HG02938 (cell line): ENCODE data around the gene COL4A2.
A peak's percentile ranks its signal among the peaks of the same experiment; 100 is the strongest.

Experiments used
- ATAC-seq: cut with Tn5 transposase; IDR thresholded peaks from one replicate; pipeline ENCODE4 v1.9.1; 2021; ENCODE audit warnings: mild to moderate bottlenecking, moderate library complexity; ENCODE audit not compliant: unreplicated experiment

Gene COL4A2

DNA sequence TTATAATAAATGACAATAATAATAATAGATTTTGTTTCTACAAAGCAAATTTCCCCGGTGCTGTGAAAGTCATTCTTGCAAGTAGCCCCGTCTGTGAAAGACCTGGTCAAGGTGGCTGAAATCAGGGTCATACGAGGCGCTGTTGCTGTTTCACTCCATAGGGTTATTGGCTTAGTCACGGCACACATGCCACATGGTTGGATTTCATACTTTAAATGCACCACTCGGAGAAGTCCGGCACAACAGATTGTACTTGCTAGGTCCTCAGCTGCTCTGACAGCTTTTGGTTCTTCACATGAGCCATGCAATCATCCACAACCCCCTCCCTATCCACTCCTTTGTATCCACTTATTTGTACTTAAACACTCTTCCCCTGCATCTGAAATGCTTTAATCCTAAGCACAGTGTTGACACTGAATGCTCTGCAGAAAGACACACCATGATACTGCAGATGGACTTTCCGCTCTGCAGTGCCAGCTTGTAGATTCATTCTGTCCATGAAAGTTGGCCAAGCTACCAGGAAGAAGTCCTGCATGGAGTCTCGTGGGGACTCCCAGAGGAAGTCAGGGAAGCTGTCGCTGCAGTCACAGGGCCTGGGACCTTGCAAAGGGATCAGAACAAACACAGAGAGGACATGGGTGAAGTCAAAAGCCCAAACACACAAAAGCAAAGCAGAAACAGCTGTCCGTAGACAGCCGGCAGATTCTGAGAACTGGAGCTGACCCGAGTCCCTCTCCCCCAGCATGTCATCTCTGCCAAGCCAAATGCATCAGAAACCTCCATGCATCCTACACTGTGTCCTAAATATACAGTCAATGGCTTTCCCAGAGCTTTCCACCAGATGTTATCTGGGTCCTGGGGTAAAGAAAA, 124.6 kb downstream of the COL4A2 start:
- ATAC-seq, result no peak

DNA sequence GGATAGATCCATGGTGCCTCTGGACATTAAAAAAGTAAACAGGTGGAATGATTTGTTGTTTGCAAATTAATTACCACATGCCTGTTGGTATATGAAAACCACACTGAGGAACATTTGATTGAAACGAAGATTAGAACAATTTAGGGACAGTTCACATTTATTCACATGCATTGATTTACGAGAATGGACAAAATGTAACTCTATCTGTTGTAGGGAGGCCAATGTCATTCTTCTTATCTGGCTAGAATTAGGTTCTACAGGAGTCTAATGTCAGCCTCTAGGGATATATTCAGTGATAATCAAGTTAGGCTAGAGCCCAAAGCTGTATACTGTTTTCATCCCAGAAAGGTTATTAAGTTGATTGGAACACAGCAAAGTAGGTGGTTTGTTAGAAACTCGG, 125.4 kb downstream of the COL4A2 start:
- ATAC-seq, result no peak

DNA sequence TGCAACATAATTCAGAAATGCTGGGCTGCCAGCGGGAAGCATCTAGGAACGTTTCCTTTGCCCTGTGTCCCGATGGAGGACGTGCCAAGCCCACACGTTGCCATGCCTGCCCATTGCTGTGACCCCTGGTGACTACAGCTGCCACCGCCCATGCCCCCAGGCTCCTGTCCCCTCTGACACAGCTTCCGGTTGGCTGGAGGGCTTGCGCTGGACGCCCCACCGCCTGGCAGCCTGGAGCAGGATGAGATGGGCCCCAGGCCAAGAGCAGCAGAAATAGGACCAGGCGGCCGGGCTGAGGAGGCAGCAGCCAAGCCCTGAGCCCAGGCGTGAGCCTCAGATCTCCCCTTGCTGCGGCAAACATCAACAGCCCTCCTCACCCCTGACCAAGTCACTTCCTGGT, 125.9 kb downstream of the COL4A2 start:
- no peak for ATAC-seq

DNA sequence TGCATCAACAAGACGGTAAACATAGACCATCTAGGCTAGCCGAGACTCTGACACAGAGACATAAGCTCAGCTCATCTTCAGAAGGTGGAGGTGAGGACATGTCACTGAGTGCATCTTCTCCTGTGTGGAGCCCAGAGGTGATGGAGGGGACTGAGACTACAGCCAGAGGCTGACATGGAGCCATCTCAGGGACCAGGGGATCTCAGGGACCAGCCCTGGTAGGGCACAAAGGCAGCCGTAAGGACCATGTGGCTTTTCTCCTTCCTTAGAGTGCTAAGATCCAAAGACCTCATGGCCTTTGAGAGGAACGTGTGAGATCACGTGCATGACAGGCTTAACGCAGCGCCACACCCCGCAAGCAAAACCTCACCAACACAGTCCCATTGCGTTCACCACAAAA, 127.5 kb downstream of the COL4A2 start:
- no peak for ATAC-seq

DNA sequence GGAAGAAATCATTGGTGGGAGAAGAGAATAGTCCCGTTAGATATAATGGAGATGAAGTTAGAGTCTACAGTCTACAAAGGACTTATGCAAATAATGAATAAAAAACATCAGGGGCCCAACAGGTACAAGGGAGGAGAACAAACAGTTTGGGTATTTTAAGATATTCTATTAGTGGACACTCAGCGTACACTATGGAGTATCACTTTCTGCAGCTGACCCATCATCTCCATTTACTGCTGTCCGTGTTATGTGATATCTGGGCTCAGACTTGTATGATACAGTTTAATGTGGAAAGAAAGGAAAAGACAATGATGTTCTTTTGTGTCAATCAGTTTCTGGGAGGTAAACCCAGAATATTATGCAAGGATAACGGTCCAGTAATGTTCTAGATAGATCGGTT, 128.2 kb downstream of the COL4A2 start:
- ATAC-seq, result no peak

DNA sequence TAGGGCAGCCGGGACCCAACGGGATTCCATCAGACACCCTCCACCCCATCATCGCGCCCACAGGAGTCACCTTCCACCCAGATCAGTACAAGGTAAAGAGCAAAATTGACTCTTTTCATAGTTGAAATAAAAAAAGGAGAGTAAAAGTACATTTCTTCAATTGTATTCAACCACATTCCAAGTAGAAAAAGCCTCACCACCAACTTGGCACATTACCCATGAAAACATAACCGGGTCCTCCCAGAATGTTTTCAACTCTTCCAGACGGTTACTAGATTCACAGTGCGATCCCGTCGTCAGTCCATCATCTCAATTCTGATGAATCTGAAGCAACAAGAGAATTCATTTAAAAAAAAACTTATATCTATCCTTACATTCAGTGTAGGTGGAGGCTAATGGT, 129.2 kb downstream of the COL4A2 start:
- no peak for ATAC-seq

DNA sequence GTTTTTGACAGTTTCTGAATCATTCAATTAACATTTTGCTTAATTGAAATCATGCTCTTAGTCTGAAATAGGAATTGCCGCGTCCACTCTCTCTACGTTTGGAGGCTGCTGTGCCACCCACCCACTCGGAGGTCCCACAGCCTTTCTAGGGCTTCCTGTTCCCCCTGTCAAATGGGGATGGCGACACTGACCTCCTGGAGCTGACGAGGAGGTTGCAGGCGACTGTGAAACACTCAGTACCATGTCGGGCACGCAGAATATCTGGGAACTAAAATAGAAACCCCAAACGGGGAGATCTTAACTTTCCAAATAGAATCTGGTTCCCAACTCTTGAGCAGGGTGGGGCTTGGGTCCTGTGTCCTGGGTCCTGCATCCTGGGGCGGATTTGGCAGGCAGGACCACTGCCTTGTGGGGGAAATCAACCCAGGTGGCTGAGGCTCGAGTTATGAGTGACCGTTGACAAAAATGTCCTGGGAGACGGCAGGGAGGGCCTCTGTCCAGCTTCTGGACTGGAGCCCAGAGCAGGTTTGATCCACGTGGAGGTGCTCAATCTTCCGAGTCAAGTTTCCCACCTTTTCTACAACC, 129.8 kb downstream of the COL4A2 start:
- no peak for ATAC-seq

DNA sequence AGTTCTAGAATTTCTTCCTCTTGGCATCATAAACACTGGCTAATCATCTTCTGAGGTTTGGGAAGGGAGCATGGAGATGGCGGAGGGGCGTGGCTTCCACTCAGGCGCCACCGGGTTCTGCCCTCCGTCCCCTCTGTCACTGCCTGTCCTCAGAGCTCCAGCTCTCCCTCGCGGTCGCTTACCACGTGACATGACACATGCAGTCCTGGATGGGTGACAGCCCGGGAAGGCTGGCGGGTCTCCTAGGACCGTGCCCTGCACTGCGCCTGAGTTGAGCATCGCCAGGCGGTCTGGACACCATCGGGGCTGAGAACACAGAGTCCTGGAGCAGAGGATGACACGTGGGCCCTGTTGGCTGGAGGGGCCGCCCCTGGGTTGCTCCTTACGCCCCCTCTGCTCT, 131.1 kb downstream of the COL4A2 start:
- ATAC-seq, result no peak

DNA sequence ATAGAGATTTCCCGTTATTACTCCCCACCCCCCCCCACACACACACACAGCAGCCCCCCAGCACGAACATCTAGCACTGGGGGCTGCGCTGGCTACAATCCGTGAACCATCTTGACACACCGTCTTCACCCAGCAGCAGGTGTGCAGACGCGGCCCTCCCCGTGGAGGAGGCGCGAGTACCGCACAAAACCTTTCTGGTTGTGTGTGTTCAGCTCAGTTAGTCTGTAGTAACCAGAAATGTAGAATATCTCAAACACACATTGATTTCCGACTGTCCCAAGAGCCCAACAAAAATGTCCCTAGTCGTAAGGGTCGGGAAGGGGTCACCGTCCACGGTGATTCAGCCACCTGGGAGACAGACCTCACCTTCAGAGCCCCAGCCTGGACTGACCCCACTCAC, 131.7 kb downstream of the COL4A2 start:
- ATAC-seq, result no peak

DNA sequence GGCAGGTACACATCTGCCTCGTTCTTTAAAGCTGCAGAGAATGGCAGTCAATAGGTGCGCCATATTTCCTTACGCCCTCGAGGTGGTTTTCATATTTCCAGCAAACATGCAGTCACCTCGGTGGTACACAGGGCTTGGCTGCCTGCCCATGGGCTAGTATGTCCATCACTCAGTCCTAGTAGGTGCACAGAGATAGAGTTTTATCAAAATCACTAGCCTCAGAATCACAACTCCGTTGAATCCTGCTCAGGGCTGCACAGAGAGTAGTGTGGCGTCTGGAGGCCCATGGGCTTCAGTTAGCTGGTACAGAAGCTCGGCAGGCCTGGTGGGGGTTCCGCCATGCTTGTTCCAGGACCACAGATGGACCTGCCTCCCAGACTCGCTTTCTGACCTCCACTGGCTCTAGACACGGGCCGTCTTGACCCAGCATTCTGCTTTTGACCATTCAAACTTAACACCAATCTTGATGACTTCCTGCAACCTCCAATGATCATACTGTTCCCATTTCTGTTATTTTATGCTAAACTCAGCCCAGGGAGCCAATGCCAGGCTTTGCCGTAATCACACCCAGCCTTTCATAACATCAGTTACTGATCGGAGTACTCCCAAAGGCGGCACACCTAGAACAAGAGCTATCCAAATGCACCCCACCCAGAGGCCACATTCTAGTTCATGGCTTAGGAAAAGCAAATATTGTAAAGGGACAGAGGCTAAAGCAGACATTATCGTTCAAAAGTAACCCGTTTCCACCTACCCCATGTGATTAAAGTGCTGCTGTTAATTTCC, 134.1 kb downstream of the COL4A2 start:
- no peak for ATAC-seq

DNA sequence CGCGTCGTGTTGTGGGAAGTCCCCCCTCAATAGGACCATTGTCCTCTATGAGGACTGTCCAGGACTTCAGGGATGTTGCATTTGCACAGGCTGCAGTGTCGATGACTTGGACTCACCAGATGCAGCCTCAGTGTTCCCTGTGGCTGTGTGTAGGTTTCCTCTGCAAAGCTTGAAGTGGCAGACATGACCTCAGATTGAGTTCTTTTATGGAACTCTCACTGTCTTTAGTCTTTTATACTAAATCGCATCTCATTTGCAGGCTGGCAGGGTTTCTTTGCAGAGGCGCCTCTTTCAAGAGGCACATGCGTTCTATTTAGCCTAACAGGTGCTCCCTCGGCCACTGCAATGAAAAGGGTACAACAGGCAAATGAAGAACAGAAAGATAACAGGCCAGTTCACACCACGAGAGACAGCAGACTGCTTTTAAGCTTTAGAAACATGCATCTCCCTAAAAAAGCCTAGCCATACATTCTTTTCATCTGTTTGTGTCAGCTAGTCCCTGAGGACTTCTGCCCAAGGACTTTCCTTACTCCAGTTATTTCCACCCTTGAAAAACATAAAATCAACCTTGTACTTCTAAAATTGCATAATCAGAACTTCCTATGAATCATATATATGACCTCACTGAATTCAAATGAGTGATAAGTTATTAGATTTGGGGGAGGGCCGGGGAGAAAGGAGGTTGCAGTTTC, 136.0 kb downstream of the COL4A2 start:
- no peak for ATAC-seq

DNA sequence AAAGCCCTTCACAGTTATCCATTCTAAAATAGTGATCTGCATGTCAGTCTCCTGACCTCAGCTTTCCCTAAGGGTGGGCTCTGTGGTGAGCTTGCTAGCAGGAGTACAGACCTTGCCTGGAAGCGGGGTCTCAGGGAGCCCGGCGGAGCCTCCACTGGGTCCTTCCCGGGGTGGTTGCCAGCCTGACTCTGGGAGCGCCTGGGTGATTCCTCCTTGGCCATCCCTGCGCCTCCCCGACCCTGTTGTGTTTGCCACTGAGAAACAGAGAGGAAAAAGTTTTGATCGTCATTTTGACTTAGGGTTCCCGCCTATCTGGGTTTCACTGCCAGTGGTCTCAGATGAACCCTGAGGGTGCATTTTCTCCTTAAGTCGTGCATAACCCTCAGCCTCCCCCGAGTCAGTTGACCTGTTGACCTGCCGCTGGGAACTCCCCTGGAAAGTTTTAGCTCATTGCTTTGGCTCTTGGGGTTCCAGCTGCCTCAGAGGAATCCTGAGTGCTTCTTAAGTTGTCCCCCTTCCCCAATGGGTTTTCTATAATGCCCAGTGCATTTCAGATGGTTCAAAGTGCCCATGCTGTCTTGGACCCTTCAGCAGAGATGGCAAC, 136.6 kb downstream of the COL4A2 start:
- ATAC-seq, result no peak

DNA sequence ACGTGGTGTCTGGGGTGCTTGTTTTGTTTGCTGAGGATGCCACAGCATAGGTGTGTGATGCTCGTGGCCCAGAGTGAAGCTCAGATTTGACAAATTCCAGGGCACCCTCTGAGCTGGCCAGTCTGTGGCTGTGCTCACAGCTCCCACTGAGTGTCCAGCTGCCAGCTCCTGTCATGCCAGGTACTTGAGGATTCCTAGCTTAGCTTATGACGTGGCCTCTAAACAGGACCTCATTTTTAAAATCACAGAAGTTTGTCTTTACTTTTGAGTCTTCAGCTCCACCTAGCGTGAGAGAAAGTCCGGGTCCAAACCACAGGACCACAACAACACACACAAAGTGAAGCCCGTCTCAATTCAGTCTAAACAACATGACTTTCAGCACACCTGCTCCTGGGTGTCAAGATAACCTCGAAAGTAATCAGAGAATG, 137.2 kb downstream of the COL4A2 start:
- ATAC-seq, result no peak

DNA sequence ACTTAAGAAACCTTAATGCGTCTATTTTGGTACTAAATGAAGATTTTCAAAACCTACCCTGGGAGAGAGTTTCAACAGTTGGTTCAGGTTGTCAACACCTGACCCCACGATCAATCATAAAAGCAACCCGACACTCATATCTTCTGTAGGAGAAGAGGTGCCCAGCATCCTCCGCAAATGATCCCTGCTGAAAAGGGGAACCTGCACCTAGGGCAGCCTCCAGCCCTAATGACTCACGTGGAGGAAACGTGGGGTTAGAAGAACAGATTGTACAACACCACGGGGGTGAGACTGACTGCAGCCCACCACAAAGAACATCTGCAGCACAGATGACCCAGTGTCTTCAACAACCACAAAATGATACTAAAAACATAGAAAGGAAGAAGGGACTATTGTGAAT, 138.1 kb downstream of the COL4A2 start:
- ATAC-seq, result peak; percentile 60

DNA sequence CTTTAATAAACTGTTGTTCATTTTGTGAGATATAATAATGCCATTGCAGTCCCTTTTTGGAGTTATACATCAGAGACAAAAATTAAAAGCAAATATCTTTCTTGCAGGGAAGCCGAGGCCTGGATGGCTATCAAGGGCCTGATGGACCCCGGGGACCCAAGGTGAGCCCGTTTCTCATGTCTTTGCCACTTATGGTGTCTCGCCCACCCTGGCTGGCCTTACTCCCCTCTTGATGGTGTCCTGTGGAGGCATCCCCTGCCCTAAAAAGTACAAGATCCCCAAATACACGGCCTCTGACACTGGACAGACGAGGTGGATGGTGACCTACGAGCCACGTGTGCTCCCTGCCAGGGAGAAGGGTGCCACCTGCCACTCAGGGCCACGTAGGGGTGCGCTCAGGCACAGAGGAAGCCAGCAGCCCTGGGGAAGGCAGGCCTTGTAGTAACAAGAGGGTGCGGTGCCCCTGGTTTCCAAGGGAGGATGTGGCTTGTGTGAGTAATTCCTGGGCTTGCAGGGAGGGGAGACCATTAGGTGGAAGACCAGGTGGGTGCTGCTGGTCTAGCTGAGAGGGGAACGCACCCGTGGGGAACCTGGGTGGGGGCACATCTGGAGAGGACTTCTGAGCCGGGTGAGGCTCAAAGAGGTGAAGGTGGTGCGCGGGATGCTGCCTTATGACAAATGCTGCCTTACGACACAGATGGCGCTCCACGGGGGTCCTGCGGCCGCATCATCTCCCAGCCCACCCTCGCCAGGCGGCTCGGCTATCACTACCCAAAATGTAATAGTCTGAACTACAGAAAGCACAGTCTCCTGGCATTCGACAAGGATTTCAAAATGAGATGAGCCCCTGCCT, 138.9 kb downstream of the COL4A2 start:
- ATAC-seq, result no peak

DNA sequence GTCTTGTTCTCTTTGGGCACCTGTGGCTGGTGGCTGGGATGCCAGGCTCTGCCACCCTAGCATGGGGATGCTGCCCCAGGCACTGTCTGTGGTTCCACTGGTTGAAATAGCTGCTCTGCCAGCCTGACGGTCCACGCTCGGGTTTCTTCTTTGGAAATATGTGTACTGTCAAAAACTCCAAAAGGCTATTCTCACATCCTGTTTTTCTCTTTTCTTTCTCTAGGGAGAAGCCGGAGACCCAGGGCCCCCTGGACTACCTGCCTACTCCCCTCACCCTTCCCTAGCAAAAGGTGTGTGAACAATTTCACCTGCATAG, 139.4 kb downstream of the COL4A2 start:
- no peak for ATAC-seq

DNA sequence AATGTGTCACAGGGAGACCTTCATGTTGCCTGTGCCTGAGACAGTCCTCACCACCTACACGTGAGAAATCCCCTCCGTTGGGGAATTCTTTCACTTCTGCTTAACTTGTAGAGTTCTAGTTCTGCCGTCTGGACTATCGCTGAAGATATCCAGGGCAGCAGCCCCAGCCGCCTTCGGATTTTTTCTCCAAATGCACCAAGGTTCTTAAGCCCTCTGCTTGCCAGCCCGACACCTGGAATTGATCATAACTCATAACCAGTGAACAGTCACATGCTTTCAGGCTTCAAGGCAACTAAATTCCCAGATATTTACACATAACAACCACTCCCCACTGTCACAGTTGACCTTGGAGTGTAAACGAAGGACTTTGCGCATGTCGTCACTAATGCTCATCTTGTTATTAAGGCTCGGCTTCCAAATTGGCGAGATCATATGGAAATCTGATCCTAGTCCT, 140.0 kb downstream of the COL4A2 start:
- ATAC-seq, result no peak

DNA sequence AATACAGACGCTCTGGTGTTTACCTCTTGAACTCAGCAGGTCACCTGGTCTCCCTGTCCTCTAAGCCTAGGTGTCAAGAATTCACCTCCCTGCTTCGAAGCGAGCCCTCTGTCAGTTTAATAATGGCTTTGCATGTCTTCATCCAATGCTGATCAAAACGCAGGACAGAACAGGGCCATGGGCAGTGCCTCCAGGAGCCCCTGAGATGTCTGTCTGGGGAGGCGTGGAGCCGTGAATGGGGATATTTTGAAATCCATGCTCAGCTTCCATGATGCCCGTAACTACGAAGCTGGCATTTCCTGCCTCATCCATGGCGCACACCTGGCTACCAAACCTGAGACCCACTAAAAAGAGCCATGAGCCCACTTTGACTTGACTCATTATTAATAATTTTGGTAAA, 140.7 kb downstream of the COL4A2 start:
- ATAC-seq, result no peak

DNA sequence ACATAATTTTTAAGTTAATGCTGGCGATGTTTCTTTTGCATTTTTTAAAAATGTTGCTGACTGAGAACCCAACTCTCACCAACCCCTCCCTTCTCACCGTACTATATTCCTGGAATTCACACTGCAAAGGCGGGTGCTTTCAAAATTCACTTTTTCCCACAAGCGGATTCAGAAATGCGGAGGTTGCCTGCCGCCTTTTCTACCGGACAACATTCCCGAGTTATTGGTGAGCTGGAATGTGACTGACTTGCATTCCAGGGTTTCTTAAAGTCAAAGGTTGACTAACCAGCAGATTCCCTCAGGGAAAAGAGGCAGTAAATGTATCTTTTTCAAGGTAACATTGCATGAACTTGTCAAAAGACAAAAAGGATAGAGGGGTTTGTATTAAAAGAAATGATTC, 141.1 kb downstream of the COL4A2 start:
- ATAC-seq, result no peak

DNA sequence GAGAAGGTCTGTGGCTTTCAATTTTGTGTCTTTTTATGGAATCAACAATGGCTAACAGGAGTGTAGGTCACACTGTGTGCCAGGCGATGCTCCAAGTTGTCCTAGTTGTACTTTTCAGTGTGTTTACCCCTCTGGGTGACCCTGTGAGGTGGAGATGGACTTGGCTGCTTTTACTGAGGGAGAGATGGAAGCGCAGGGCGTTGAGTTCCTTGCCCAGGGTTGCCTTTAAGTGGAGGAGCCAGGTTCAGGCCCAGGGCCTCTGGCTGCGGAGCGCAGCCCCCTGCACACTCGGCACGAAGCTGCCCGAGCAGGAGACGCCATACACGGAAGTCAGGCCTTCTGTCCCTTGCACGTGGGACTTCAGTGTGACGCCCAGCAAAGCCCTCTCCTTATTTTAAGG, 141.6 kb downstream of the COL4A2 start:
- no peak for ATAC-seq
